Measurements from ENCODE around the gene PJA1. TPM values are rescaled to one million over a fixed set of nuclear protein-coding genes. Genes with fewer than 3 reads are reported as not detected.
A peak's percentile ranks its signal among the peaks of the same experiment; 100 is the strongest.

PJA1 gene
- total RNA-seq, 2 donors from 2014 or later = 28.0 to 89.9 TPM

DNA sequence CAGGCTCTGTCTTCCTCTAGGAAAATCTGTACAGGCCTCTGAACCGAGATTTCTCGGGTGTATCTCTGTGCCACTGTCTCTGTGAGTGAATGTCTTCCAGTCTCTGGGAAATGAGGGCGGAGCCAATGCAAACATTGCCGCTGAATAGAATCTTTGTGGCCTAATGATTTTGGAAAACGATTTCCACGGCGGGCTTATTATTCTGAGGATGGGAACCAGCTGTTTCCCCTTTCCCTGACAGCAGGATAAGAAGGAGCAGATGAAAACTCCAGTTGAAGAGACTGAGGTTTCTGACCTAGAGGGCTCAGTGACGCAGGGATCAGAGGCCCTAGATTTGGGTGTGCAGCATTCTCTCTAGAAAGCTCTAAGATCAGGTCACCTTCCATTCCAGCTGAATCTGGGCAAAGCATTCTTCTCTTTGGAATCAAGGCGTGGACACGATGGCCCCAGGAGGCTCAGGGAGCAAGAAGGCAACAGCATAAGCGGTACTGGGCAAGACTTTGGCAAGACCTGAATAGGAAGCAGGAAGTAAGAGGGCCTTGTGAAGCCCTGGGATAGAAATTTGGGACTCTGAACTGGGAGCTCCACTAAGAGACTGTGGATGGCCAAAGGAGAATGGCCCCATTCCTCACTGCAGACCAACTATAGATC is 47.3 kb downstream of the PJA1 start:
- intact Hi-C loops (cut with DNase I) = no loop called here
- Histone ChIP-seq H3K4me1 (replicated peaks) (no peaks in the 10 kb centered on the region), H3K27me3 (replicated peaks; ENCODE audit: insufficient read depth) (no peaks in the 10 kb centered on the region), H3K9me3 (no peaks in the 10 kb centered on the region), H3K27ac (no peak overlapping the region), H3K36me3 (no peaks in the 10 kb centered on the region), H3K4me3 (no peak overlapping the region)
- DNase-seq (ENCODE audit: low spot score) = no peak
- no peak for TF ChIP-seq POLR2A (IDR thresholded peaks at IDR 0.05)
- TF ChIP-seq, protein P1, sequence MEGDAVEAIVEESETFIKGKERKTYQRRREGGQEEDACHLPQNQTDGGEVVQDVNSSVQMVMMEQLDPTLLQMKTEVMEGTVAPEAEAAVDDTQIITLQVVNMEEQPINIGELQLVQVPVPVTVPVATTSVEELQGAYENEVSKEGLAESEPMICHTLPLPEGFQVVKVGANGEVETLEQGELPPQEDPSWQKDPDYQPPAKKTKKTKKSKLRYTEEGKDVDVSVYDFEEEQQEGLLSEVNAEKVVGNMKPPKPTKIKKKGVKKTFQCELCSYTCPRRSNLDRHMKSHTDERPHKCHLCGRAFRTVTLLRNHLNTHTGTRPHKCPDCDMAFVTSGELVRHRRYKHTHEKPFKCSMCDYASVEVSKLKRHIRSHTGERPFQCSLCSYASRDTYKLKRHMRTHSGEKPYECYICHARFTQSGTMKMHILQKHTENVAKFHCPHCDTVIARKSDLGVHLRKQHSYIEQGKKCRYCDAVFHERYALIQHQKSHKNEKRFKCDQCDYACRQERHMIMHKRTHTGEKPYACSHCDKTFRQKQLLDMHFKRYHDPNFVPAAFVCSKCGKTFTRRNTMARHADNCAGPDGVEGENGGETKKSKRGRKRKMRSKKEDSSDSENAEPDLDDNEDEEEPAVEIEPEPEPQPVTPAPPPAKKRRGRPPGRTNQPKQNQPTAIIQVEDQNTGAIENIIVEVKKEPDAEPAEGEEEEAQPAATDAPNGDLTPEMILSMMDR (IDR thresholded peaks at IDR 0.05) = no peak
- TF ChIP-seq POLR2AphosphoS5 (IDR thresholded peaks at IDR 0.05) = no peak
- WGBS = 80% methylated on average over 8 of the region's 11 CpGs

DNA sequence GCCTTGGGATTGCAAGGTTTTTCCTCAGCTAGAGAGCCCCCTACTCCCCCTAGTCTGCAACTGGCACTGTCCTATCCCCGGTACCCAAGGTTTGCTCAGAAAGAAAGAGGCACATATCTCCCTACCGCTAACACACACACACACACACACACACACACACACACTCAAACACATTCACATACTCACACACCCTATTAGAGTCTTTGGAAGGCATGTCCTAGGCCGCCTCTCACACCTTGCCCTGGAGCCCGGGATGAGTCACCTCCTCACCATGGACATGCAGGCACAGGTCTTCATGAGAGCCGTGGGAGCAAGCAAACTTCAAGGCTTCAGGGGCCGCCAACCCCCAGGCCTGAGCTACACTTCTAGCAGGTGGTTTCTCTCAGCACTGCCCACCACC is 49.2 kb downstream of the PJA1 start:
- peak; percentile 50 for DNase-seq (ENCODE audit: low spot score)
- Histone ChIP-seq H3K27ac (no peak overlapping the region), H3K9me3 (no peaks in the 10 kb centered on the region), H3K36me3 (no peaks in the 10 kb centered on the region), H3K4me3 (no peak overlapping the region), H3K4me1 (replicated peaks) (no peaks in the 10 kb centered on the region), H3K27me3 (replicated peaks; ENCODE audit: insufficient read depth) (no peaks in the 10 kb centered on the region)
- intact Hi-C loops (cut with DNase I) = no loop called here
- TF ChIP-seq POLR2AphosphoS5 (IDR thresholded peaks at IDR 0.05) (no peak), POLR2A (IDR thresholded peaks at IDR 0.05) (no peak)
- TF ChIP-seq, protein P1 (IDR thresholded peaks at IDR 0.05) = no peak
- WGBS = 49% methylated on average over 4 of the region's 6 CpGs

DNA sequence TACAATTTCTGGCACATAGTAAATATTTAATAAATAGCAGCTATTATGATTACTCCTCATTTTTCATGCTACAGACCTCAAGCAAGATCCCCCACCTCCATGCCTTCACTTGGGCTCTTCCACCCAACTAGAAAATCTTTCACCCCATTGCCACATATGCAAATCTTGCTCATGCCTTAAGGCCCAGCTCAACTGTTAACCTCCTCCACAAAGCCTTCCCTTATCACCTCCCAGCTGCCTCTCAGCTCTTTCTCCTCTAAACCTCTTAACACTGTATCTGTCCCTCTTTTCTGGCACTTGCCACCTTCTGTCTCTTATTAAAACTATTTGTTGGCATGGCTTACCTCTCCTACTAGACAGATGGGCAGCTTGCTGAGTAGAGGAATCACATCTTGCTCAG is 51.5 kb downstream of the PJA1 start:
- DNase-seq (ENCODE audit: low spot score) = no peak
- no peaks in the 10 kb centered on the region for H3K27me3 ChIP-seq (replicated peaks; ENCODE audit: insufficient read depth)
- H3K4me1 ChIP-seq (replicated peaks) = no peaks in the 10 kb centered on the region
- H3K27ac ChIP-seq = no peak overlapping the region
- no peaks in the 10 kb centered on the region for H3K9me3 ChIP-seq
- TF ChIP-seq POLR2A (IDR thresholded peaks at IDR 0.05) (no peak), POLR2AphosphoS5 (IDR thresholded peaks at IDR 0.05) (no peak)
- TF ChIP-seq, protein P1 (IDR thresholded peaks at IDR 0.05) = no peak
- H3K4me3 ChIP-seq = no peak overlapping the region
- intact Hi-C loops (cut with DNase I) = no loop called here
- H3K36me3 ChIP-seq = no peaks in the 10 kb centered on the region

Data from prostate gland (tissue), 2 donors.